GM21367 (cell line): Measurements from ENCODE around the gene PHLDA3.

Experiments used
- ATAC-seq: cut with Tn5 transposase; IDR thresholded peaks from one replicate; pipeline ENCODE4 v1.9.1; 2021; ENCODE audit not compliant: unreplicated experiment

Gene PHLDA3

GRCh38 chr1:201468844-201469644 is at the start of gene PHLDA3:
TSS of gene PHLDA3 (minus strand) at chr1:201469188. CDS start at chr1:201468786, 402 bp downstream.
- peak; percentile 74 for ATAC-seq

GRCh38 chr1:201518071-201518470 is 49.1 kb upstream of the PHLDA3 start:
- no peak for ATAC-seq

- no peak for ATAC-seq
These were observed 48.6 kb upstream of the PHLDA3 start for GRCh38 chr1:201517631-201518030.

- ATAC-seq: no peak
These were observed 47.6 kb upstream of the PHLDA3 start for GRCh38 chr1:201516511-201517127.

GRCh38 chr1:201515895-201516294 is 46.9 kb upstream of the PHLDA3 start:
- ATAC-seq: no peak

GRCh38 chr1:201515062-201515750 is 46.2 kb upstream of the PHLDA3 start:
- ATAC-seq: no peak

GRCh38 chr1:201514466-201514865 is 45.5 kb upstream of the PHLDA3 start:
- ATAC-seq: no peak

- ATAC-seq: no peak
These were observed 44.7 kb upstream of the PHLDA3 start for GRCh38 chr1:201513498-201514243.

- ATAC-seq: no peak
These were observed 43.1 kb upstream of the PHLDA3 start for GRCh38 chr1:201511941-201512539.

GRCh38 chr1:201511396-201511940 is 42.5 kb upstream of the PHLDA3 start:
- no peak for ATAC-seq

GRCh38 chr1:201510734-201511133 is 41.7 kb upstream of the PHLDA3 start:
- ATAC-seq: no peak

GRCh38 chr1:201509601-201510374 is 40.8 kb upstream of the PHLDA3 start:
- ATAC-seq: no peak

GRCh38 chr1:201508809-201509208 is 39.8 kb upstream of the PHLDA3 start:
- ATAC-seq: no peak

- no peak for ATAC-seq
These were observed 38.3 kb upstream of the PHLDA3 start for GRCh38 chr1:201507360-201507675.

- ATAC-seq: peak; percentile 83
These were observed 37.8 kb upstream of the PHLDA3 start, which contains the start of gene CSRP1 for GRCh38 chr1:201506557-201507359. TSS of gene CSRP1 (minus strand) at chr1:201507123. CDS start at chr1:201496303, 10,820 bp downstream.

GRCh38 chr1:201506092-201506491 is 37.1 kb upstream of the PHLDA3 start:
- no peak for ATAC-seq

- ATAC-seq: no peak
These were observed 36.5 kb upstream of the PHLDA3 start for GRCh38 chr1:201505503-201505890.

GRCh38 chr1:201504799-201505502 is 36.0 kb upstream of the PHLDA3 start:
- no peak for ATAC-seq
